WTC11 (cell line): ENCODE data around the gene MAN2B1. TPM values are rescaled to one million over a fixed set of nuclear protein-coding genes. Genes with fewer than 3 reads are reported as not detected.

Experiments used
- ATAC-seq: fragments of 200-7000 bp; cut with Tn5 transposase; 2 replicates; pipeline ENCODE4 v1.10.0; 2021; ENCODE audit warnings: mild to moderate bottlenecking, moderate library complexity
- CTCF ChIA-PET: fragments of 300-600 bp; sonication (Branson Sonifier 250); formaldehyde crosslinking; loops from one replicate; lab custom pipeline; 2021; ENCODE audit warnings: antibody characterized with exemption; lab: Charles Lee
- POLR2A ChIA-PET: fragments of 350-600 bp; sonication (Branson Sonifier 250); formaldehyde crosslinking; loops from one replicate; lab custom pipeline; 2021; ENCODE audit warnings: antibody characterized with exemption; lab: Charles Lee
- DNase-seq: peaks from one replicate; pipeline ENCODE4 v3.0.0; 2021; ENCODE audit warnings: low spot score
- H3K27ac Mint-ChIP-seq: 2 replicates; pipeline ENCODE4 v1.8.0; 2021; ENCODE audit warnings: mixed read lengths
- H3K27me3 Mint-ChIP-seq: 2 replicates; pipeline ENCODE4 v1.8.0; 2021; ENCODE audit warnings: low read depth, mild to moderate bottlenecking, moderate library complexity, mixed read lengths
- H3K36me3 Mint-ChIP-seq: 2 replicates; pipeline ENCODE4 v1.8.0; 2021; ENCODE audit warnings: mixed read lengths
- H3K4me1 Mint-ChIP-seq: 2 replicates; pipeline ENCODE4 v1.8.0; 2022; ENCODE audit warnings: mixed read lengths
- H3K4me3 Mint-ChIP-seq: 2 replicates; pipeline ENCODE4 v1.8.0; 2021; ENCODE audit warnings: mild to moderate bottlenecking, moderate library complexity, mixed read lengths
- H3K9me3 Mint-ChIP-seq: 2 replicates; pipeline ENCODE4 v1.8.0; 2021; ENCODE audit warnings: mixed read lengths
- GABPB1 ChIP-seq: sonication (generic); formaldehyde crosslinking; IDR thresholded peaks from 2 replicates; pipeline ENCODE4 v1.8.1; 2023; ENCODE audit warnings: mild to moderate bottlenecking, missing genetic modification reagents
- MYBL2 ChIP-seq: sonication (generic); formaldehyde crosslinking; IDR thresholded peaks from 2 replicates; pipeline ENCODE4 v1.8.1; 2023; ENCODE audit warnings: mild to moderate bottlenecking, moderate library complexity, missing genetic modification reagents
- ZBTB21 ChIP-seq: sonication (generic); formaldehyde crosslinking; IDR thresholded peaks from 2 replicates; pipeline ENCODE4 v1.8.1; 2023; ENCODE audit warnings: mild to moderate bottlenecking, missing genetic modification reagents, borderline replicate concordance
- ZNF121 ChIP-seq: sonication (generic); formaldehyde crosslinking; IDR thresholded peaks from 2 replicates; pipeline ENCODE4 v1.8.0; 2023; ENCODE audit warnings: missing genetic modification reagents
- ZNF232 ChIP-seq: sonication (generic); formaldehyde crosslinking; IDR thresholded peaks from 2 replicates; pipeline ENCODE4 v1.8.0; 2022; ENCODE audit warnings: mild to moderate bottlenecking, missing genetic modification reagents
- total RNA-seq: library from RNA; stranded (reverse); gene quantifications from 3 replicates; pipeline ENCODE4 v1.2.3, GENCODE V29; 2021
- TF ChIP-seq, protein P1 (sequence below): sonication (generic); formaldehyde crosslinking; IDR thresholded peaks from 2 replicates; pipeline ENCODE4 v1.8.0; 2023; ENCODE audit warnings: mild to moderate bottlenecking, missing genetic modification reagents
- TF ChIP-seq, protein P2 (sequence below): sonication (generic); formaldehyde crosslinking; IDR thresholded peaks from 2 replicates; pipeline ENCODE4 v1.8.1; 2023; ENCODE audit warnings: mild to moderate bottlenecking, moderate library complexity, missing genetic modification reagents
- TF ChIP-seq, protein P3 (sequence below): sonication (generic); formaldehyde crosslinking; IDR thresholded peaks from 2 replicates; pipeline ENCODE4 v1.8.0; 2023; ENCODE audit warnings: missing genetic modification reagents, mild to moderate bottlenecking, borderline replicate concordance
- TF ChIP-seq, protein P4 (sequence below): fragments of 250-450 bp; sonication (Bioruptor Pico); IDR thresholded peaks from 2 replicates; pipeline ENCODE4 v1.9.0; 2021; ENCODE audit warnings: mild to moderate bottlenecking, borderline replicate concordance
- TF ChIP-seq, protein P5 (sequence below): sonication (generic); formaldehyde crosslinking; IDR thresholded peaks from 2 replicates; pipeline ENCODE4 v1.8.1; 2023; ENCODE audit warnings: mild to moderate bottlenecking, missing genetic modification reagents

Gene MAN2B1
- total RNA-seq, 1 experiment from 2014 or later: 73.4 TPM

DNA sequence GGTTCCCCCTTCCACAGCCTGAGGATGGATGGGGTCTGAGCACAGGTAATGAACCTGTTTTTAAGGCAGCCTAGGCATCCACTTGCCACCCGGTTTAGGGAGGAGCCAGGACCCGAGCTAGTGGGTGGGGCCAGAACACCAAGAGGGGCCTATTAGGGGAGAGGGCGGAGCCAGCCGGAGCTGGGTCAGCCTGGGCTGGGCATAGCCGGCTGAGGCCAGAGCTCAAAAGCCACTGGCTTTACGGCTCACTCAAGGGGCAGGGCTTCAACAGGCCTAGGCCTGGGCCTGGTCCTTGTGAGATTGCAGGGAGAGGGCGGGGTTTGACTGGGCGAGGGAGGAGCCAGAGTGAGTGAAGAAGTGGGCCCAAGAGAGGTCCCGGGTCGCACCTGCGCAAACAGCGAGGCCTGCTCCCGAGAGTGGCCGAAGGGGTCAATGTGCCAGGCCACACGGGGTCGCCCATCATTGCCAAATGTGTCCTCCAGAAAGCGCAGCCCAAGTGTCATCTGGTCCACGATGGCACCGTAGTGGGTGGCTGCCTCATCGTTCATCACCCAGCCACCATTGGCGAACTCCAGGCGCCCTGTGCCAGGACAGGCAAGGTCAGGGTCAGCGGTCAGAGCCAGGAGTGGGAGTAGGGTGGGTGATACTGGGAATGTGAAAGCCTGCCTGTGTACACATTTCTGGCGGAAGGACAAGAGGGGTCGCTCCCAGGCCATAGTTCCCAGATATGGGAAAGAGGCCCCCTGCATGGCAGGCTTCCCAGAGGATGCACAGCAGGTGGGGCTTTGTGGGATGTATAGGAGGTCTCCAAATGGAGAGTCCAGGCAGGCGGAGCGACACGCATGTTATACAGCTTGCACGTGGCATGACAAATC lies 1.9 kb downstream of the MAN2B1 start:
- POLR2A ChIA-PET: interaction anchor here (0.6 to 1.3 kb wide), 6 partner anchors 17 to 471 kb away, joined by 4 to 7 read pairs (median 5); partner anchors contain the start of genes ZNF490 and ZNF791
- CTCF ChIA-PET: interaction anchor here (0.5 to 1.8 kb wide), 12 partner anchors 8 to 1933 kb away, joined by 3 to 13 read pairs (median 4); partner anchors contain the start of genes DHPS, ZNF490 and ZNF791
- H3K27me3 Mint-ChIP-seq: no peaks in the 10 kb centered on the region
- peak; percentile 96 for DNase-seq
- H3K36me3 Mint-ChIP-seq: peaks cover 14% of the 10 kb centered on the region
- H3K27ac Mint-ChIP-seq: peak overlapping the region; percentile 65; the same call in 1 of the 2 replicates
- TF ChIP-seq, protein P1, sequence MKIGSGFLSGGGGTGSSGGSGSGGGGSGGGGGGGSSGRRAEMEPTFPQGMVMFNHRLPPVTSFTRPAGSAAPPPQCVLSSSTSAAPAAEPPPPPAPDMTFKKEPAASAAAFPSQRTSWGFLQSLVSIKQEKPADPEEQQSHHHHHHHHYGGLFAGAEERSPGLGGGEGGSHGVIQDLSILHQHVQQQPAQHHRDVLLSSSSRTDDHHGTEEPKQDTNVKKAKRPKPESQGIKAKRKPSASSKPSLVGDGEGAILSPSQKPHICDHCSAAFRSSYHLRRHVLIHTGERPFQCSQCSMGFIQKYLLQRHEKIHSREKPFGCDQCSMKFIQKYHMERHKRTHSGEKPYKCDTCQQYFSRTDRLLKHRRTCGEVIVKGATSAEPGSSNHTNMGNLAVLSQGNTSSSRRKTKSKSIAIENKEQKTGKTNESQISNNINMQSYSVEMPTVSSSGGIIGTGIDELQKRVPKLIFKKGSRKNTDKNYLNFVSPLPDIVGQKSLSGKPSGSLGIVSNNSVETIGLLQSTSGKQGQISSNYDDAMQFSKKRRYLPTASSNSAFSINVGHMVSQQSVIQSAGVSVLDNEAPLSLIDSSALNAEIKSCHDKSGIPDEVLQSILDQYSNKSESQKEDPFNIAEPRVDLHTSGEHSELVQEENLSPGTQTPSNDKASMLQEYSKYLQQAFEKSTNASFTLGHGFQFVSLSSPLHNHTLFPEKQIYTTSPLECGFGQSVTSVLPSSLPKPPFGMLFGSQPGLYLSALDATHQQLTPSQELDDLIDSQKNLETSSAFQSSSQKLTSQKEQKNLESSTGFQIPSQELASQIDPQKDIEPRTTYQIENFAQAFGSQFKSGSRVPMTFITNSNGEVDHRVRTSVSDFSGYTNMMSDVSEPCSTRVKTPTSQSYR (CRISPR knock-in tag): no peak
- TF ChIP-seq ZNF232 (CRISPR knock-in tag) (no peak), GABPB1 (no peak), ZBTB21 (CRISPR knock-in tag) (no peak), MYBL2 (CRISPR knock-in tag) (no peak), ZNF121 (no peak)
- TF ChIP-seq, protein P2, sequence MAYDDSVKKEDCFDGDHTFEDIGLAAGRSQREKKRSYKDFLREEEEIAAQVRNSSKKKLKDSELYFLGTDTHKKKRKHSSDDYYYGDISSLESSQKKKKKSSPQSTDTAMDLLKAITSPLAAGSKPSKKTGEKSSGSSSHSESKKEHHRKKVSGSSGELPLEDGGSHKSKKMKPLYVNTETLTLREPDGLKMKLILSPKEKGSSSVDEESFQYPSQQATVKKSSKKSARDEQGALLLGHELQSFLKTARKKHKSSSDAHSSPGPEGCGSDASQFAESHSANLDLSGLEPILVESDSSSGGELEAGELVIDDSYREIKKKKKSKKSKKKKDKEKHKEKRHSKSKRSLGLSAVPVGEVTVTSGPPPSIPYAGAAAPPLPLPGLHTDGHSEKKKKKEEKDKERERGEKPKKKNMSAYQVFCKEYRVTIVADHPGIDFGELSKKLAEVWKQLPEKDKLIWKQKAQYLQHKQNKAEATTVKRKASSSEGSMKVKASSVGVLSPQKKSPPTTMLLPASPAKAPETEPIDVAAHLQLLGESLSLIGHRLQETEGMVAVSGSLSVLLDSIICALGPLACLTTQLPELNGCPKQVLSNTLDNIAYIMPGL: no peak
- TF ChIP-seq, protein P3, sequence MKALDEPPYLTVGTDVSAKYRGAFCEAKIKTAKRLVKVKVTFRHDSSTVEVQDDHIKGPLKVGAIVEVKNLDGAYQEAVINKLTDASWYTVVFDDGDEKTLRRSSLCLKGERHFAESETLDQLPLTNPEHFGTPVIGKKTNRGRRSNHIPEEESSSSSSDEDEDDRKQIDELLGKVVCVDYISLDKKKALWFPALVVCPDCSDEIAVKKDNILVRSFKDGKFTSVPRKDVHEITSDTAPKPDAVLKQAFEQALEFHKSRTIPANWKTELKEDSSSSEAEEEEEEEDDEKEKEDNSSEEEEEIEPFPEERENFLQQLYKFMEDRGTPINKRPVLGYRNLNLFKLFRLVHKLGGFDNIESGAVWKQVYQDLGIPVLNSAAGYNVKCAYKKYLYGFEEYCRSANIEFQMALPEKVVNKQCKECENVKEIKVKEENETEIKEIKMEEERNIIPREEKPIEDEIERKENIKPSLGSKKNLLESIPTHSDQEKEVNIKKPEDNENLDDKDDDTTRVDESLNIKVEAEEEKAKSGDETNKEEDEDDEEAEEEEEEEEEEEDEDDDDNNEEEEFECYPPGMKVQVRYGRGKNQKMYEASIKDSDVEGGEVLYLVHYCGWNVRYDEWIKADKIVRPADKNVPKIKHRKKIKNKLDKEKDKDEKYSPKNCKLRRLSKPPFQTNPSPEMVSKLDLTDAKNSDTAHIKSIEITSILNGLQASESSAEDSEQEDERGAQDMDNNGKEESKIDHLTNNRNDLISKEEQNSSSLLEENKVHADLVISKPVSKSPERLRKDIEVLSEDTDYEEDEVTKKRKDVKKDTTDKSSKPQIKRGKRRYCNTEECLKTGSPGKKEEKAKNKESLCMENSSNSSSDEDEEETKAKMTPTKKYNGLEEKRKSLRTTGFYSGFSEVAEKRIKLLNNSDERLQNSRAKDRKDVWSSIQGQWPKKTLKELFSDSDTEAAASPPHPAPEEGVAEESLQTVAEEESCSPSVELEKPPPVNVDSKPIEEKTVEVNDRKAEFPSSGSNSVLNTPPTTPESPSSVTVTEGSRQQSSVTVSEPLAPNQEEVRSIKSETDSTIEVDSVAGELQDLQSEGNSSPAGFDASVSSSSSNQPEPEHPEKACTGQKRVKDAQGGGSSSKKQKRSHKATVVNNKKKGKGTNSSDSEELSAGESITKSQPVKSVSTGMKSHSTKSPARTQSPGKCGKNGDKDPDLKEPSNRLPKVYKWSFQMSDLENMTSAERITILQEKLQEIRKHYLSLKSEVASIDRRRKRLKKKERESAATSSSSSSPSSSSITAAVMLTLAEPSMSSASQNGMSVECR: no peak
- TF ChIP-seq, protein P4, sequence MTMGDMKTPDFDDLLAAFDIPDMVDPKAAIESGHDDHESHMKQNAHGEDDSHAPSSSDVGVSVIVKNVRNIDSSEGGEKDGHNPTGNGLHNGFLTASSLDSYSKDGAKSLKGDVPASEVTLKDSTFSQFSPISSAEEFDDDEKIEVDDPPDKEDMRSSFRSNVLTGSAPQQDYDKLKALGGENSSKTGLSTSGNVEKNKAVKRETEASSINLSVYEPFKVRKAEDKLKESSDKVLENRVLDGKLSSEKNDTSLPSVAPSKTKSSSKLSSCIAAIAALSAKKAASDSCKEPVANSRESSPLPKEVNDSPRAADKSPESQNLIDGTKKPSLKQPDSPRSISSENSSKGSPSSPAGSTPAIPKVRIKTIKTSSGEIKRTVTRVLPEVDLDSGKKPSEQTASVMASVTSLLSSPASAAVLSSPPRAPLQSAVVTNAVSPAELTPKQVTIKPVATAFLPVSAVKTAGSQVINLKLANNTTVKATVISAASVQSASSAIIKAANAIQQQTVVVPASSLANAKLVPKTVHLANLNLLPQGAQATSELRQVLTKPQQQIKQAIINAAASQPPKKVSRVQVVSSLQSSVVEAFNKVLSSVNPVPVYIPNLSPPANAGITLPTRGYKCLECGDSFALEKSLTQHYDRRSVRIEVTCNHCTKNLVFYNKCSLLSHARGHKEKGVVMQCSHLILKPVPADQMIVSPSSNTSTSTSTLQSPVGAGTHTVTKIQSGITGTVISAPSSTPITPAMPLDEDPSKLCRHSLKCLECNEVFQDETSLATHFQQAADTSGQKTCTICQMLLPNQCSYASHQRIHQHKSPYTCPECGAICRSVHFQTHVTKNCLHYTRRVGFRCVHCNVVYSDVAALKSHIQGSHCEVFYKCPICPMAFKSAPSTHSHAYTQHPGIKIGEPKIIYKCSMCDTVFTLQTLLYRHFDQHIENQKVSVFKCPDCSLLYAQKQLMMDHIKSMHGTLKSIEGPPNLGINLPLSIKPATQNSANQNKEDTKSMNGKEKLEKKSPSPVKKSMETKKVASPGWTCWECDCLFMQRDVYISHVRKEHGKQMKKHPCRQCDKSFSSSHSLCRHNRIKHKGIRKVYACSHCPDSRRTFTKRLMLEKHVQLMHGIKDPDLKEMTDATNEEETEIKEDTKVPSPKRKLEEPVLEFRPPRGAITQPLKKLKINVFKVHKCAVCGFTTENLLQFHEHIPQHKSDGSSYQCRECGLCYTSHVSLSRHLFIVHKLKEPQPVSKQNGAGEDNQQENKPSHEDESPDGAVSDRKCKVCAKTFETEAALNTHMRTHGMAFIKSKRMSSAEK (CRISPR knock-in tag): no peak
- TF ChIP-seq, protein P5, sequence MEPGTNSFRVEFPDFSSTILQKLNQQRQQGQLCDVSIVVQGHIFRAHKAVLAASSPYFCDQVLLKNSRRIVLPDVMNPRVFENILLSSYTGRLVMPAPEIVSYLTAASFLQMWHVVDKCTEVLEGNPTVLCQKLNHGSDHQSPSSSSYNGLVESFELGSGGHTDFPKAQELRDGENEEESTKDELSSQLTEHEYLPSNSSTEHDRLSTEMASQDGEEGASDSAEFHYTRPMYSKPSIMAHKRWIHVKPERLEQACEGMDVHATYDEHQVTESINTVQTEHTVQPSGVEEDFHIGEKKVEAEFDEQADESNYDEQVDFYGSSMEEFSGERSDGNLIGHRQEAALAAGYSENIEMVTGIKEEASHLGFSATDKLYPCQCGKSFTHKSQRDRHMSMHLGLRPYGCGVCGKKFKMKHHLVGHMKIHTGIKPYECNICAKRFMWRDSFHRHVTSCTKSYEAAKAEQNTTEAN (CRISPR knock-in tag): no peak
- TF ChIP-seq, all 79 proteins: peak for 0
- peak overlapping the region; percentile 48 for H3K4me3 Mint-ChIP-seq
- ATAC-seq: peak; percentile 93
- H3K4me1 Mint-ChIP-seq: peaks cover 26% of the 10 kb centered on the region
- H3K9me3 Mint-ChIP-seq: no peaks in the 10 kb centered on the region
